8988T (cell line): ENCODE measurements around the gene LCNL1.
"Not testable (repeated sequence)": the region's sequence is repeated elsewhere in the genome, so short reads cannot be mapped to it uniquely, and the experiment has no call there.

Experiments used
- DNase-seq: peaks from one replicate; pipeline ENCODE4 v3.0.0; 2011

The LCNL1 gene

GRCh38 chr9:136995362-136995761, 12.6 kb downstream of the LCNL1 start:
- no peak for DNase-seq

GRCh38 chr9:136995772-136996311, 13.0 kb downstream of the LCNL1 start:
- peak; percentile 80 for DNase-seq

- peak; percentile 82 for DNase-seq
Observed at GRCh38 chr9:136996361-136997292, 13.8 kb downstream of the LCNL1 start, which contains the start of gene CLIC3. CLIC3 (minus strand) TSS chr9:136996568; CDS start chr9:136996543, 25 bp downstream.

- no peak for DNase-seq
Observed at GRCh38 chr9:136997371-136997770, 14.6 kb downstream of the LCNL1 start.

GRCh38 chr9:136997830-136998234, 15.0 kb downstream of the LCNL1 start:
- DNase-seq = no peak

- no peak for DNase-seq
Observed at GRCh38 chr9:137000177-137000930, 17.6 kb downstream of the LCNL1 start.

GRCh38 chr9:137001857-137002645, 19.3 kb downstream of the LCNL1 start:
- no peak for DNase-seq

GRCh38 chr9:137002646-137003041, 19.9 kb downstream of the LCNL1 start:
- DNase-seq = no peak

- DNase-seq = not testable (repeated sequence)
Observed at GRCh38 chr9:137004285-137004684, 21.5 kb downstream of the LCNL1 start.

GRCh38 chr9:137006116-137007003, 23.6 kb downstream of the LCNL1 start:
- DNase-seq = no peak

- no peak for DNase-seq
Observed at GRCh38 chr9:137007108-137007815, 24.5 kb downstream of the LCNL1 start.

- DNase-seq = no peak
Observed at GRCh38 chr9:137007816-137008270, 25.1 kb downstream of the LCNL1 start.

GRCh38 chr9:137008312-137008711, 25.5 kb downstream of the LCNL1 start:
- no peak for DNase-seq

- DNase-seq = no peak
Observed at GRCh38 chr9:137009217-137009616, 26.4 kb downstream of the LCNL1 start.

GRCh38 chr9:137009938-137010732, 27.3 kb downstream of the LCNL1 start:
- peak; percentile 73 for DNase-seq

GRCh38 chr9:137011156-137011555, 28.4 kb downstream of the LCNL1 start:
- DNase-seq = no peak

- no peak for DNase-seq
Observed at GRCh38 chr9:137011907-137012675, 29.3 kb downstream of the LCNL1 start.

- DNase-seq = no peak
Observed at GRCh38 chr9:137012694-137013570, 30.1 kb downstream of the LCNL1 start.
